Activated CD8-positive, alpha-beta T cell treated with anti-CD3 and anti-CD28 coated beads for 36 hours (primary cell): ENCODE results near the gene TFPI. TPM values are rescaled to one million over a fixed set of nuclear protein-coding genes. Genes with fewer than 3 reads are reported as not detected.
"Not testable (repeated sequence)": the region's sequence is repeated elsewhere in the genome, so short reads cannot be mapped to it uniquely, and the experiment has no call there.

Experiments used
- ATAC-seq: fragments of 200-7000 bp; cut with Tn5 transposase; one replicate; pipeline ENCODE4 v1.10.0; 2021; ENCODE audit warnings: mild to moderate bottlenecking, moderate library complexity
- CTCF ChIA-PET: fragments of 350-600 bp; sonication (Branson Sonifier 250); formaldehyde crosslinking; loops from one replicate; lab custom pipeline; 2021; ENCODE audit warnings: antibody characterized with exemption; lab: Charles Lee
- POLR2A ChIA-PET: fragments of 350-600 bp; sonication (Branson Sonifier 250); formaldehyde crosslinking; loops from one replicate; lab custom pipeline; 2021; ENCODE audit warnings: antibody characterized with exemption; lab: Charles Lee
- DNase-seq: peaks from one replicate; pipeline ENCODE4 v3.0.0-alpha.2; 2020
- H3K27ac Mint-ChIP-seq: one replicate; pipeline ENCODE4 v1.8.0; 2021; ENCODE audit warnings: mild to moderate bottlenecking, mixed read lengths
- H3K27me3 Mint-ChIP-seq: one replicate; pipeline ENCODE4 v1.8.0; 2021; ENCODE audit warnings: mixed read lengths
- H3K36me3 Mint-ChIP-seq: one replicate; pipeline ENCODE4 v1.8.0; 2021; ENCODE audit warnings: low read depth, mixed read lengths
- H3K4me1 Mint-ChIP-seq: one replicate; pipeline ENCODE4 v1.8.0; 2021; ENCODE audit warnings: low read depth, mixed read lengths
- H3K4me3 Mint-ChIP-seq: one replicate; pipeline ENCODE4 v1.8.0; 2021; ENCODE audit warnings: mild to moderate bottlenecking, moderate library complexity, mixed read lengths
- H3K9me3 Mint-ChIP-seq: one replicate; pipeline ENCODE4 v1.8.0; 2021; ENCODE audit warnings: mixed read lengths
- CTCF ChIP-seq: fragments of 200-600 bp; IDR thresholded peaks from one replicate; pipeline ENCODE4 v1.8.0; 2022; ENCODE audit warnings: antibody characterized with exemption, mild to moderate bottlenecking
- intact Hi-C: fragments of 100-400 bp; cut with micrococcal nuclease; formaldehyde crosslinking; loops from one replicate; pipeline ENCODE4 v1.10.0; 2022
- total RNA-seq, 2 experiments: library from RNA; stranded (reverse); gene quantifications; one replicate each; pipeline ENCODE4 v1.2.3, GENCODE V29; 2021

Gene TFPI
- total RNA-seq, 2 experiments from 2014 or later = not detected

GRCh38 chr2:187511356-187512315 lies 42.6 kb downstream of the TFPI start:
- H3K4me1 Mint-ChIP-seq = no peaks in the 10 kb centered on the region
- DNase-seq (no peak), ATAC-seq (no peak)
- POLR2A ChIA-PET = no interaction called here
- intact Hi-C loops = no loop called here
- H3K27ac Mint-ChIP-seq = no peak overlapping the region
- no peak overlapping the region for H3K4me3 Mint-ChIP-seq
- H3K36me3 Mint-ChIP-seq = no peaks in the 10 kb centered on the region
- H3K27me3 Mint-ChIP-seq = no peaks in the 10 kb centered on the region
- no peaks in the 10 kb centered on the region for H3K9me3 Mint-ChIP-seq
- CTCF ChIA-PET = no interaction called here
- TF ChIP-seq CTCF = no peak

GRCh38 chr2:187510419-187511355 lies 43.5 kb downstream of the TFPI start:
- H3K9me3 Mint-ChIP-seq, intact Hi-C loops, H3K27ac Mint-ChIP-seq, ATAC-seq, H3K36me3 Mint-ChIP-seq, H3K4me1 Mint-ChIP-seq, DNase-seq, POLR2A ChIA-PET, CTCF ChIA-PET, H3K4me3 Mint-ChIP-seq, H3K27me3 Mint-ChIP-seq: not testable (repeated sequence)

- TF ChIP-seq CTCF = no peak
- no peak for ATAC-seq
- no peaks in the 10 kb centered on the region for H3K4me1 Mint-ChIP-seq
- POLR2A ChIA-PET = no interaction called here
- no peaks in the 10 kb centered on the region for H3K9me3 Mint-ChIP-seq
- H3K27ac Mint-ChIP-seq = no peak overlapping the region
- intact Hi-C loops = no loop called here
- CTCF ChIA-PET = no interaction called here
- no peaks in the 10 kb centered on the region for H3K27me3 Mint-ChIP-seq
- DNase-seq = no peak
- H3K36me3 Mint-ChIP-seq = no peaks in the 10 kb centered on the region
- H3K4me3 Mint-ChIP-seq = no peak overlapping the region
These were observed 44.4 kb downstream of the TFPI start for GRCh38 chr2:187509667-187510417.

GRCh38 chr2:187506416-187506815 lies 47.8 kb downstream of the TFPI start:
- intact Hi-C loops = no loop called here
- Mint-ChIP-seq H3K9me3 (no peaks in the 10 kb centered on the region), H3K27me3 (peaks cover 1% of the 10 kb centered on the region), H3K4me1 (no peaks in the 10 kb centered on the region), H3K27ac (no peak overlapping the region), H3K36me3 (no peaks in the 10 kb centered on the region), H3K4me3 (no peak overlapping the region)
- CTCF ChIA-PET = interaction anchor here (0.8 kb wide), 1 partner anchor 75 kb away, joined by 3 read pairs; no protein-coding TSS in a partner anchor
- ATAC-seq (no peak), DNase-seq (no peak)
- POLR2A ChIA-PET = no interaction called here
- no peak for TF ChIP-seq CTCF
